Breast epithelium (tissue), 3 donors: ENCODE results near the gene CHKB.

Source experiments
- POLR2AphosphoS5 ChIP-seq, 3 donors: sonication (generic); formaldehyde crosslinking; IDR thresholded peaks; one replicate each; pipeline ENCODE4 v1.6.1; 2017; ENCODE audit warnings: antibody characterized with exemption in 3 of 3
- TF ChIP-seq, protein P1 (sequence below), 3 donors: fragments of 450-650 bp; IDR thresholded peaks; one replicate each; pipeline ENCODE4 v1.5.1; 2016 to 2017; ENCODE audit warnings: antibody characterized with exemption in 3 of 3, mild to moderate bottlenecking in 3 of 3, moderate library complexity in 3 of 3

DNA sequence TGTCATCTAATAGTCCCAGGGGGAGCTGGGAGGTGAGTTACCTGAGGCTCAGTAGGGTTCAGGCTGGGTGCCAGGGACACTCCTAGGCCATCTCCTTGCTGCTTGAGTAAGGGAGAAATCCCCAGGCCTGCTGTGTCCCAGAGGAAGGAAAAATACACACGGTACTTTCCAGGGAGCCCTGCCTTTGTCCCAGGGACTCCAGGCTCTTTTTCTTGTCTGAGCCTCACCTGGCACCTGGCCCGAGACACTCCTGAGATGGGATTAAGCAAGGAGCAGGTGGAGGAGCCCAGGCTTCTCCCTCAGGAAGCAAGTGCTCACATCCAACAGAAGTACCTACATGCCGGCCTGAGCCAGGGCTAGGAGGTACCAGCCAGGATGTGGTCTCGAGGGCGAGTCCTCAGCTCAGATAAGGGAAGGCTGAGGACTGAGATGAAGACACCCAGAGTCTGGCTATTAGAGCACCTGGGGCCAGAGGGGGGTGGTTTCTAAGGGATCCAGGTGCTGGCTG, 37.8 kb downstream of the CHKB start:
- TF ChIP-seq, protein P1, sequence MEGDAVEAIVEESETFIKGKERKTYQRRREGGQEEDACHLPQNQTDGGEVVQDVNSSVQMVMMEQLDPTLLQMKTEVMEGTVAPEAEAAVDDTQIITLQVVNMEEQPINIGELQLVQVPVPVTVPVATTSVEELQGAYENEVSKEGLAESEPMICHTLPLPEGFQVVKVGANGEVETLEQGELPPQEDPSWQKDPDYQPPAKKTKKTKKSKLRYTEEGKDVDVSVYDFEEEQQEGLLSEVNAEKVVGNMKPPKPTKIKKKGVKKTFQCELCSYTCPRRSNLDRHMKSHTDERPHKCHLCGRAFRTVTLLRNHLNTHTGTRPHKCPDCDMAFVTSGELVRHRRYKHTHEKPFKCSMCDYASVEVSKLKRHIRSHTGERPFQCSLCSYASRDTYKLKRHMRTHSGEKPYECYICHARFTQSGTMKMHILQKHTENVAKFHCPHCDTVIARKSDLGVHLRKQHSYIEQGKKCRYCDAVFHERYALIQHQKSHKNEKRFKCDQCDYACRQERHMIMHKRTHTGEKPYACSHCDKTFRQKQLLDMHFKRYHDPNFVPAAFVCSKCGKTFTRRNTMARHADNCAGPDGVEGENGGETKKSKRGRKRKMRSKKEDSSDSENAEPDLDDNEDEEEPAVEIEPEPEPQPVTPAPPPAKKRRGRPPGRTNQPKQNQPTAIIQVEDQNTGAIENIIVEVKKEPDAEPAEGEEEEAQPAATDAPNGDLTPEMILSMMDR (IDR thresholded peaks at IDR 0.05): no peak
- TF ChIP-seq POLR2AphosphoS5 (IDR thresholded peaks at IDR 0.05): no peak
